ENCODE data around the gene EPAS1.

Gene EPAS1

DNA sequence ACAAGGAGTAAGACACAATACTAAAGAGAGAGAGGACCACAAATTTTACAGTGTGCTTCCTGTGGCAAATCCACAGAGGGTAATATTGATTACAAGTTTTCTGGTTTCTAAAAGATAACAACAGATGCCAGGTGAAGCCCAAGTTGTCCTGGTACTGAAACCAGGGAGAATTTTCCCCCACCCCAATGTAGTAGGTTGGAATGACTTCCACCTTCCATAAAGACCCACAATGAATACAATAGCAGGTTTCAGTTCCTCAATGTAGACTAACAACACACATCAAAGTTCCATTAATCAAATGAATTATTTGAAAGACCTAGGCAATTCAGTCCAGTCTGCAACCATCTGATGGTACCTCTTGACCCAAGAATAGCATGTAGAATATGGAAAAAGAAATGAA, 138.1 kb downstream of the EPAS1 start:
- no peak overlapping the region for H3K4me3 ChIP-seq (ENCODE audit: severe bottlenecking)
- peaks cover 13% of the 10 kb centered on the region for H3K4me1 ChIP-seq (ENCODE audit: insufficient read depth, poor library complexity, severe bottlenecking)
- H3K27me3 ChIP-seq (ENCODE audit: insufficient read depth, poor library complexity, severe bottlenecking) = no peaks in the 10 kb centered on the region
- no peak for DNase-seq (ENCODE audit: low spot score)
- H3K36me3 ChIP-seq (ENCODE audit: low read depth) = no peaks in the 10 kb centered on the region
- no peak; the same call in 2 of the 3 replicates for ATAC-seq (ENCODE audit: low read depth)
- TF ChIP-seq, protein P1, sequence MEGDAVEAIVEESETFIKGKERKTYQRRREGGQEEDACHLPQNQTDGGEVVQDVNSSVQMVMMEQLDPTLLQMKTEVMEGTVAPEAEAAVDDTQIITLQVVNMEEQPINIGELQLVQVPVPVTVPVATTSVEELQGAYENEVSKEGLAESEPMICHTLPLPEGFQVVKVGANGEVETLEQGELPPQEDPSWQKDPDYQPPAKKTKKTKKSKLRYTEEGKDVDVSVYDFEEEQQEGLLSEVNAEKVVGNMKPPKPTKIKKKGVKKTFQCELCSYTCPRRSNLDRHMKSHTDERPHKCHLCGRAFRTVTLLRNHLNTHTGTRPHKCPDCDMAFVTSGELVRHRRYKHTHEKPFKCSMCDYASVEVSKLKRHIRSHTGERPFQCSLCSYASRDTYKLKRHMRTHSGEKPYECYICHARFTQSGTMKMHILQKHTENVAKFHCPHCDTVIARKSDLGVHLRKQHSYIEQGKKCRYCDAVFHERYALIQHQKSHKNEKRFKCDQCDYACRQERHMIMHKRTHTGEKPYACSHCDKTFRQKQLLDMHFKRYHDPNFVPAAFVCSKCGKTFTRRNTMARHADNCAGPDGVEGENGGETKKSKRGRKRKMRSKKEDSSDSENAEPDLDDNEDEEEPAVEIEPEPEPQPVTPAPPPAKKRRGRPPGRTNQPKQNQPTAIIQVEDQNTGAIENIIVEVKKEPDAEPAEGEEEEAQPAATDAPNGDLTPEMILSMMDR (IDR thresholded peaks at IDR 0.05; ENCODE audit: poor library complexity, severe bottlenecking) = no peak
- H3K9me3 ChIP-seq (ENCODE audit: severe bottlenecking) = no peaks in the 10 kb centered on the region
- peak overlapping the region; percentile 2 for H3K27ac ChIP-seq (ENCODE audit: poor library complexity, severe bottlenecking)

DNA sequence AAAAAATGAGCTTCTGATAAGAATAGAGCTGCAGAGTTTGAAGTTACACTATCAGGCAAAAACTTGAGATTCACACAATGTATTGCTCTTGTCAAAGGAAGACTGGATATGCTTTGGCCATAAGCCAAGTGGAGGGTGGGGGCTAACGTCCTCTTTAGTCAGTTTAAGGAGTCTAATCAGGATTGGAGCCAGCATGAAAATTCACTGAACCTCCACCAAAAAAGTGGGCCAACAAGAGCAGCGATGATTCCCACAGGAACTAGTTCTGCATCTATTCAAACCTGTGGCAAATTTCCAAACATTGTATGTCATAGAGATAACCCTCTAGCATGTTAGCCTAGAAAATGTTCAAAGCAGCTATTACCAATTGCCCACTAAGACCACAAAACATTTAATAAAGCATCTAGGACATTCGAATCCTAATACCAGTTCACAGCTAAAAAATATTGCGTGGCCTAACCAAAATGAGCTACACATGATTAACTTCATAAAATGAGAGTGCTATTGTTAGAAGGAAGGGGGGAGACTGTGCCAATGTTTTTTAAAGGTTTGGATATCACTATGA, 138.7 kb downstream of the EPAS1 start:
- H3K36me3 ChIP-seq (ENCODE audit: low read depth) = no peaks in the 10 kb centered on the region
- no peak for ATAC-seq (ENCODE audit: low read depth)
- TF ChIP-seq, protein P1 (IDR thresholded peaks at IDR 0.05; ENCODE audit: poor library complexity, severe bottlenecking) = no peak
- no peaks in the 10 kb centered on the region for H3K9me3 ChIP-seq (ENCODE audit: severe bottlenecking)
- no peak for DNase-seq (ENCODE audit: low spot score)
- peak overlapping the region; percentile 2 for H3K27ac ChIP-seq (ENCODE audit: poor library complexity, severe bottlenecking)
- H3K4me1 ChIP-seq (ENCODE audit: insufficient read depth, poor library complexity, severe bottlenecking) = peaks cover 13% of the 10 kb centered on the region
- H3K4me3 ChIP-seq (ENCODE audit: severe bottlenecking) = no peak overlapping the region
- H3K27me3 ChIP-seq (ENCODE audit: insufficient read depth, poor library complexity, severe bottlenecking) = no peaks in the 10 kb centered on the region

Data from RWPE2 (cell line).